Measurements from ENCODE around the gene SEM1.
"Not testable (repeated sequence)": the region's sequence is repeated elsewhere in the genome, so short reads cannot be mapped to it uniquely, and the experiment has no call there.

SEM1 gene

DNA sequence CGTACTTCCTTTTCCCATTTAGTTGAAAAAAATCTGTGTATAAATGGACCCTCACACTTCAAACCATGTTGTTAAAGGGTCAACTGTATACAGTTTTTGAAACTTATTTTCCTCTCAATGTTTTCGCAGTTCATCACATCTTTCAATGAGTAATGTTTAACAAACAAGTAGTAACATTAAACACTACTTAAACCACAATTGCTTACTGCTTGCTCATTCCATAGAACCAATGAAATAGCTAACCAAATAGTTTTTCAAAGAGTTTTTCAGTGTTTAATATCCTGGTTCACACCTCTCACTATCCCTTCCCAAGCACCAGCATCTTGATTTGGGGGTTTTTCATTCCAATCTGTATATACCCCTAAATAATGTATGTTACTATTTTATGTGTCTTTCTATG, 9.1 kb downstream of the SEM1 start:
- no peak for DNase-seq

GRCh38 chr7:96699219-96699871, 10.3 kb downstream of the SEM1 start:
- DNase-seq, result no peak

DNA sequence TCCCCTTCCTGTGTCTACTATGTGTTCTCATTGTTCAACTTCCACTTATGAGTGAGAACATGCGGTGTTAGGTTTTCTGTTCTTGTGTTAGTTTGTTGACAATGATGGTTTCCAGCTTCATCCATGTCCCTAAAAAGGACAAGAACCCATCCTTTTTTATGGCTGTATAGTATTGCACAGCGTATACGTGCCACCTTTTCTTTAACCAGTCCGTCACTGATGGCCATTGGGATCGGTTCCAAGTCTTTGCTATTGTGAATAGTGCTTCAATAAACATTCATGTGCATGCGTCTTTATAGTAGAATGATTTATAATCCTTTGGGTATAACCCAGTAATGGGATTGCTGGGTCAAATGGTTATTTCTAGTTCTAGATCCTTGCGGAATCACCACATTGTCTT, 11.2 kb downstream of the SEM1 start:
- not testable (repeated sequence) for DNase-seq

- no peak for DNase-seq
Measured at GRCh38 chr7:96697822-96698221, 11.8 kb downstream of the SEM1 start.

DNA sequence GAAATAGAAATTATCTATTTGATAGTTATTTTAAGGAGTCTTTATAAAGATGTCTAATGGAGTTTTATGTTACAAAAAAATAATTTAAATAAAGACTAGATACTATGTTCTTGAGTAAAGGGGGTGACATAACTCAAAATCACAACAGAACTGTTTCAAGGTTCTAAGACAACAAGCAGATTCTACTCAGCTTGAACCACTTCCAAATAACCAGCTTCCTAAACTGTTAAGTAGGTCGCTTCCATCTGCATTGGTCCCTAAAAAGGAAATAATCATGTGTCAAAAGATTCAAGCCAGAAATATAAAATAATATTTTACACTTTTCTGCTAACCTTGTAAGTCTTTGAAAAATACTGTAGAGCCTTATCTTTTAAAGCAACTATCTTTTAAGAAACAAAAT, 14.1 kb downstream of the SEM1 start:
- DNase-seq, result no peak

DNA sequence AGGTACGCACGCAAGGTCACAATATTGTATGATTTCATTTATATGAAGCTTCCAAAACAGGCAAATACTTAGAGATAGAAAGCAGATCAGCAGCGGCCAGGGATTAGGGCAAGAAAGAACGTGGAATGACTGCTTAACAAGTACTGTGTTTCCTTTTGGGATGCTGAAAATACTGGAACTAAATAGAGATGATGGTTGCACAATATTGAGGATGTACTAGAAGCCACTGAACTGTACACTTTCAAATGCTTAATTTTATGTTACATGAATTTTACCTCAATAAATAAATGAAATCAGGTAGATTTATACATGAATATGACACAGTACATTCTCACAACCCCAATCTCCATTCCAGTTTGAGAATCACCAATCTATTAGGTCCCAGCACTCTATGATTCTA, 15.6 kb downstream of the SEM1 start:
- DNase-seq, result no peak

- DNase-seq, result no peak
Measured at GRCh38 chr7:96691702-96692101, 17.9 kb downstream of the SEM1 start.

DNA sequence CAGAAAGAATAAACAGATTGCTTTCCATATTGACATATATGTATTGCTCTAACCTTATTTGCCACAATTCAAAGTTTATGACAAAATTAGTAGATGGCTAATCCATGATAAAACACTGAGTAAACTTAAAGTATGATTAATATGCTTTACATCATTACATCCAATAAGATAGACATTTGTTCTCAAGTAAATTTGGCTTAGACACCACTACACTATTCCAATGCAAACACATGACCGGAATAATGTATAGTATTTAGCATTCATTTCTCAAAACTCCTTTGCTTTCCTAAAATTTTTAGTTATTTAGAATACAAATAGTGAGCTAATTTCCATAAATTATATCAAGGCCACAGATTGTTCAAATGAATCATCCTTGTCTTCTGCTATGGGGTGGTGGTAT, 20.2 kb downstream of the SEM1 start:
- DNase-seq, result no peak

GRCh38 chr7:96686305-96686704, 23.3 kb downstream of the SEM1 start:
- DNase-seq, result no peak

DNA sequence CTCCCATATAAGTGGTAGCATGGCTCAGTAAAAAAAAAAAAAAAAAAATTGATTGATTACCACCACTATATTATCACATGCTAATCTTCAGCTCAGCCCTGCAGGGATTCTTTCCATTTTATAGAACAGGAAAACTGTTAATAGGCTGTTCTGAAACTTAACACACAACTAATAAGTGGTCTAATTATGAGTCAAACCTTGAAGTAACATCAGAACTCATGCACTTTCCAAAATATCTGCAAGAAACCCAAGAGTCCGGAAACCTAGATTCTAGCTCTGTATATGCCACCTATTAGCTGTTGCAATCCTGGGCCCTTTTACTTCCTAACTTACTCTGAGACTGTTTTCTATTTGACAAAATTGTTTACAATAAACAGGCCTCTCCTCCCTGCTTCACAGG, 23.9 kb downstream of the SEM1 start:
- no peak for DNase-seq

DNA sequence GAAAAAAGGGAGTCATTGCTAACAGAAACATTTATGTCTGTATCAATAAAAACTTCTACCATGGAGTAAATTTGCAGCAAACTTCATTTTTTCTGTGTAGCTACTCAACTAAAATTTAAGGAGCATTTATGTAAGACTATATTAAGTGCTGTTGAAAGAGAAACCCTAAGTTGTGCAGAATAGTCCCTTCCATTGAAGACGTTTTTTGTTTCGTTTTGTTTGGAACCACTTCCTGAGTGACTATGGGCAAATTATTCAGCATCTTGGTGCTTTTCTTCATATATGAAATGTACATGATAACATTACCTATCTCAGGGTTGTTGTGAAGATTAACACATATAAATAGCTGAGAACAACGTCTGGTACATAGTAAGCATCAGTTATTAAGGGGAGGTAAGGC, 24.3 kb downstream of the SEM1 start:
- DNase-seq, result no peak

DNA sequence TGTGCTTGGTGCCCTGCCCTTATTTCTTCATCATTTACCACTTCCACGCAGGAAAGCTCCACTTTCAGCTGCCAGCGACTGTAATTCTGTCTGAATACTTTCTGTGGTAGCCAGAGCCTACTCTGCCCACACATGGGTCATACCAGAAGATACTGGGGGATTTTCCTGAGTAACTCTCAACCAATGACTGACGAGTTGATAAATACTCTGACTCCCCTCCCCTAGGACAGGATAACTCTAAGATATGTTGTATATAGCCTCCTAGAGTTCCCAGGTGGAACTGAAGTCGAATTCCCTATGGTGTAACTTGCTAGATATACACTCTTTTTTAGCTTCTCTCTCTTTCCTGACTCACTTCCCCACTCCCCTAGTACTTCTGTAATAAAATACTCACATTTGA, 29.8 kb downstream of the SEM1 start:
- DNase-seq, result no peak

DNA sequence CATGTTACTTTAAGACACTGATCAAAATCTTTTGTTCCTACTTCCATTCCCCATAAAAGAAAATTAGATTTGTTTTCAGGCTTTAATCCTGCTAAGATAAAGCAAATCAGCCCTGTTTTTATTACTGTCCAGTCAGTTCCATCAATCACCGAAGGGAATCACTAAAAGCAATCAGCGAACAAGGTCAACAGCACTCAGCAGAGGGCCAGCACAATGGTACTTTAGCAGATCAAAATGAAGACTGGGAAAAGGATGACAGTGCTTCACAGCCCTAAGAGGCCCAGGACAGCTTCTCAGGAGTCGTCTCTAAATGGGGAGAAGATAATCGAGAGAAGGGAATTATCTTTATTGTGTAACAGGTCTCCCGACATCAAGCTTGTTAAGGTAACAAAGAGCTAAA, 32.7 kb downstream of the SEM1 start:
- no peak for DNase-seq

- no peak for DNase-seq
Measured at GRCh38 chr7:96675548-96675947, 34.1 kb downstream of the SEM1 start.

DNA sequence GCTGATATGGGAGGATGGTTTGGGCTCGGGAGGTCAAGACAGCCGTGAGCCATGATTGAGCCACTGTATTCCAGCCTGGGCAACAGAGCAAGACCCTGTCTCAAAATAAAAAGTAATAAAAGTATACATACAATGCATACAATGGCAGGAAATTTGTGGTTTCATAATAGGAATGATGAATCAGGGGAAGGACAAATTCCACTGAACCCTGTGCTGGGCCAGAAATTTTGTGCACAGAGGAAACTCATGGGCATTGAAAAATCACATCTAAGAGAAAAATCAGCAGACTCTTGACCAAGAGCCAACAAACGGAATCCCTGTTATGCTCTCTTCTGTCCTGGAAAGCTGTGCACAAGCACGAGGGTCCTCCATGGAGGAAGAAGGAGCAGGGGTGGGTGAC, 35.1 kb downstream of the SEM1 start:
- DNase-seq, result no peak

- DNase-seq, result no peak
Measured at GRCh38 chr7:96671854-96672253, 37.8 kb downstream of the SEM1 start.

DNA sequence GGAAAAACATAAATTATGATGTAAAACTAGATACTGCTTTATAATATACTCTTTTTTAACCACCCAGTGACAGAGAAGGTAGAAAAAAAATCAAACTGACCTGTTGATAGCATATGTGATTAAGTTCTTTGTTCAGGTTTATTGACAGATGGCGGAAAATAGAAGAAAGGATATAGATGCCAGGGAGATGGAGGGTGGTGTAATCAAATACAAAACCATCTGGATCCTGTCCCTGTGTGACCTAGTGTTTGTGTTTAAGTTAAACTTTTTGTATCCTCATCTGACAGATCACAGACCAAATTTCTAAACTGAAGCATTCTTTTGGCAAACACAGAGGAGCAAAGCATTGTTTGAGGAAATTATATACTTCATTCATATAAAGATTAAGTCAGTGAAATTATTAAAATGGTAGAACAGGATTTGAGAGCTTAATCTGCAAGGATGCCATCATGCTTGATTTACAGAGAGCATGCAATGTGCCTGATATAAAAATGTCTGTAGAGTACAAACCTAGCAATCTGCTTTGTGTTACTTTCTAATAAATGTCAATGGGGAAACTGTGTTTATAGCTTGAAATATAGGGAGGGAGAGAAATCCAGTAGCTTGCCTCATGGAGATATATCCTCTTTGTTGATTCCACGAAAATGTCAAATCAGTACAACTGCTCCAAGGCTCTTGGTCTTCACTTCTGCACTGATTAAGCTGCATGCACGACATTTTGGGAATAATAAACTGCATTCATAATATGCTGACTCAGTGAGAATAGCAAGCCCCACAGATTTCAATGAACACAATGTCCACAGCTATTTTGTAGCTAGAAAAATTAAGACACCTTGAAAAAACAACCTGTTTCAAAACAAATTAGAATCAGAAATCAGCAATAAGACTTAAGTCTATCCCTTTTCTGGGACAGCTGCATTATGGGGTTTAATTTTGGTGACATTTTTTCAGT, 39.0 kb downstream of the SEM1 start:
- no peak for DNase-seq

DNA sequence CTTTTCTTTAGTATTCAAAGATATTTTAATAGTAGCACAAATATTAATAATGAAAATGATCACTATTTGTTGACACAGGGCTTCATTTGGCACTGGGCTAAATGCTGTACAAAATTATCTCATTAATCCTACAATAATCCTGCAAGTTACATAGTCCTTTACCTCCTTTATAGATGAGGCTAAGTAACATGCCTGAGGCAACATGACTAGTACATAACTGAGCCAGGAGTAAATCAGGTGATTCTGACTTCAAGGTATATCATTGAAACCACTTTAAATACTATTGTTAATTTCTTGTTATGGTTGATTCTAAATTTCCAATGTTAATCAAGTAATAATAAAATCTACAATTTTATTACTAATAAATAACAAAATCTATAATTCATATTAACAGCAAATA, 39.8 kb downstream of the SEM1 start:
- DNase-seq, result no peak

GRCh38 chr7:96667026-96667425, 42.6 kb downstream of the SEM1 start:
- DNase-seq, result no peak

GRCh38 chr7:96665689-96666088, 44.0 kb downstream of the SEM1 start:
- DNase-seq, result no peak

DNA sequence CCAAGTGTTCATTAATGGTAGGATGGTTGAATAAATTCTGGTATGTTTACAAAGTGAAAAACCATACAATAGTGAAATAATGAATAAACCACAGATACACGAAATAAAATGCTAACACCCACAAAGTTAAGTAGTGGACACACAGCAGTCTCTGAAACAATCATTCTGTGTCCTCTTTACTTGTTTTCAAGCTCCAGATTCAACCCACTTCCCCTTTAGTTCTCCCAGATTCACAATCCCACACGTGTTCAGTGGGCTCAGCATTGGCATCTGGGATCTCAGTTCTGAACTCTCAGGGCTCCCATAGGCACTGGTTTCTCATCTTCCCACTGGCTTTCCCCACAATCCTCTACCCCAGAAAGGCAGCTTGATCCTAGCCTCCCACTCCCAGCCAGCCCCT, 44.9 kb downstream of the SEM1 start:
- DNase-seq, result no peak

DNA sequence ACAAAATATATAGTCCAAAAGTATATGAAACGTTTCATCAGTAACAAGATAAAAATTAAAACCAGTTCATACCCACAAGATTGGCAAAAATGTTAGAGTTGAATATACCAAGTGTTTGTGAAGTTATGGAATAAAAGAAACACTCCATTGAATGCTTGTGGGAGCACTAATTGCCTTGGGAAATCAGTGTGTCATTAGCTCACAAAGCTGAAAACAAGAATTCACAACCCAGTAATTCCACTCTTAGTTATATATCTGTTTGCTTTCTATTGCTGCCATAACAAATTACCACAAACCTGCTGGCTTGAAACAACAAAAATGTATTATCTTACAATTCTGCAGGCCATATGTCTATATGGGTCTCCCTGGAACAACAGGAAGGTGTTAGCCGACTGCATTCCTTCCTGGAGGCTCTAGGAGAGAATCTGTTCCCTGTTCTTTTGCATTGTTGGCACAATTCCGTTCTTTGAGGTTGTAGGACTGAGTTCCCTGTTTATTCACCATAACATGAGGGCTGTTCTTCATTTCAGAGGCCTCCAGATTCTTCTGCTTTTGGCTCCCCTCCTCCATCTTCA, 45.7 kb downstream of the SEM1 start:
- no peak for DNase-seq

GRCh38 chr7:96663457-96663856, 46.2 kb downstream of the SEM1 start:
- no peak for DNase-seq

- not testable (repeated sequence) for DNase-seq
Measured at GRCh38 chr7:96662151-96662550, 47.5 kb downstream of the SEM1 start.
